ENCODE results near the gene PRKCA.

PRKCA gene

GRCh38 chr17:66531851-66532295 is 229.5 kb downstream of the PRKCA start:
- Histone ChIP-seq H3K9me3 (ENCODE audit: insufficient read depth, low read length) (no peaks in the 10 kb centered on the region), H3K9ac (ENCODE audit: low read length) (no peak overlapping the region), H2AFZ (ENCODE audit: low read depth, low read length) (no peak overlapping the region), H3K4me1 (ENCODE audit: low read length) (no peaks in the 10 kb centered on the region), H3K27me3 (ENCODE audit: low read depth, low read length) (peaks cover 11% of the 10 kb centered on the region), H4K20me1 (ENCODE audit: insufficient read depth, low read length) (no peaks in the 10 kb centered on the region), H3K27ac (ENCODE audit: low read length) (no peak overlapping the region), H3K4me2 (ENCODE audit: low read length) (no peak overlapping the region), H3K36me3 (replicated peaks; ENCODE audit: low read depth, low read length) (no peaks in the 10 kb centered on the region), H3K79me2 (ENCODE audit: low read length) (no peaks in the 10 kb centered on the region), H3K4me3 (ENCODE audit: low read length) (no peak overlapping the region)
- TF ChIP-seq CTCF (IDR thresholded peaks at IDR 0.05; ENCODE audit: low read depth, low read length) = no peak

DNA sequence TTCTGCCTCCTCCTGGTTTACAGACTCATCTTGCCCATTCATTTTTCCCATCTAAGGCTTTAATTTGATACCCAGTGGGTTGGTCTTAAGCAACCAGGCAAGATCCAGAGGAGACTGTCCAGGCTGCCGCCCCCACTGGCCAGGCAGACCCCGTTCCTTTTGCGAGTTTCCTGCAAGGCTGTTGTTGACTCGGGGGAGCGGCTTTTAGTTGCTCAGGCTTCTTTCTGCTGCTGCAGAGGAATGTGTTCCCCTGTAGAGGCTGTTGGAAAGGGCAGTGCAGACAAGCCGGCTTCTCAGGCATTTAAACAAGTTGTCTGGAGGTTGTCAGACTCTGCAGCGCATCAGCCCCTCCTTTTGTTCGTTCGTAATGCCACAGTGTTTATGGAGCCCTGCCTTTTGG is 231.2 kb downstream of the PRKCA start:
- Histone ChIP-seq H3K27ac (ENCODE audit: low read length) (no peak overlapping the region), H3K9ac (ENCODE audit: low read length) (no peak overlapping the region)

DNA sequence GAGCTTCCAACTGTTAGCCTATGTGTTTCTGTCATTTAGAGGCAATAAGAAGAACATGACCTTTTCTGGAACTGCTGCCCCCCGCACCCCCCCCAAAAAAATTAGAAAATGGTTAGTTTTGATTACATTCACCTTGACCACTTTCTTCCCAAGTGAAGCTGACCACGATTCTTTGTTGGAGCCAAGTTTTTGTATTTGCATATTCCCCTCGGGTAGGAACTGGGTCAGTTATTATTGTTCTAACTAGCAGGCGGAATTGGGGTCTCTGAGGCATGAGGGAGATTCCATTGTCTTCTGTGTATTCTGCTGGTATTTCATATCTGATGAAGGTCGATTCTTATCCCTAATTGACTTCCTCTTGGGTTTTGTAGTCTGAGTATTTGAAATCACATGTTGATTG is 231.6 kb downstream of the PRKCA start:
- Histone ChIP-seq H2AFZ (ENCODE audit: low read depth, low read length) (no peak overlapping the region), H3K27me3 (ENCODE audit: low read depth, low read length) (peaks cover 26% of the 10 kb centered on the region), H4K20me1 (ENCODE audit: insufficient read depth, low read length) (no peaks in the 10 kb centered on the region), H3K4me1 (ENCODE audit: low read length) (no peaks in the 10 kb centered on the region), H3K9me3 (ENCODE audit: insufficient read depth, low read length) (no peaks in the 10 kb centered on the region), H3K36me3 (replicated peaks; ENCODE audit: low read depth, low read length) (no peaks in the 10 kb centered on the region), H3K79me2 (ENCODE audit: low read length) (no peaks in the 10 kb centered on the region), H3K4me3 (ENCODE audit: low read length) (no peak overlapping the region), H3K27ac (ENCODE audit: low read length) (no peak overlapping the region), H3K4me2 (ENCODE audit: low read length) (no peak overlapping the region), H3K9ac (ENCODE audit: low read length) (no peak overlapping the region)
- TF ChIP-seq CTCF (IDR thresholded peaks at IDR 0.05; ENCODE audit: low read depth, low read length) (no peak), EZH2phosphoT487 (IDR thresholded peaks at IDR 0.05; ENCODE audit: low read depth) (no peak)

More for the DNA sequence above, 231.2 kb downstream of the PRKCA start:
- Histone ChIP-seq H3K4me3 (ENCODE audit: low read length) (no peak overlapping the region), H3K4me2 (ENCODE audit: low read length) (no peak overlapping the region), H4K20me1 (ENCODE audit: insufficient read depth, low read length) (no peaks in the 10 kb centered on the region), H3K4me1 (ENCODE audit: low read length) (no peaks in the 10 kb centered on the region), H3K79me2 (ENCODE audit: low read length) (no peaks in the 10 kb centered on the region), H3K9me3 (ENCODE audit: insufficient read depth, low read length) (no peaks in the 10 kb centered on the region), H3K36me3 (replicated peaks; ENCODE audit: low read depth, low read length) (no peaks in the 10 kb centered on the region), H3K27me3 (ENCODE audit: low read depth, low read length) (peaks cover 22% of the 10 kb centered on the region), H2AFZ (ENCODE audit: low read depth, low read length) (no peak overlapping the region)
- TF ChIP-seq EZH2phosphoT487 (IDR thresholded peaks at IDR 0.05; ENCODE audit: low read depth) = no peak
- TF ChIP-seq CTCF (IDR thresholded peaks at IDR 0.05; ENCODE audit: low read depth, low read length) = no peak

GRCh38 chr17:66535611-66536010 is 233.2 kb downstream of the PRKCA start:
- H3K36me3 ChIP-seq (replicated peaks; ENCODE audit: low read depth, low read length) = no peaks in the 10 kb centered on the region
- peaks cover 4% of the 10 kb centered on the region for H3K4me1 ChIP-seq (ENCODE audit: low read length)
- H3K27ac ChIP-seq (ENCODE audit: low read length) = no peak overlapping the region
- H3K4me2 ChIP-seq (ENCODE audit: low read length) = no peak overlapping the region
- peaks cover 38% of the 10 kb centered on the region for H3K27me3 ChIP-seq (ENCODE audit: low read depth, low read length)
- no peaks in the 10 kb centered on the region for H3K79me2 ChIP-seq (ENCODE audit: low read length)
- TF ChIP-seq CTCF (IDR thresholded peaks at IDR 0.05; ENCODE audit: low read depth, low read length) (no peak), EZH2phosphoT487 (IDR thresholded peaks at IDR 0.05; ENCODE audit: low read depth) (no peak)
- H2AFZ ChIP-seq (ENCODE audit: low read depth, low read length) = no peak overlapping the region
- H3K9ac ChIP-seq (ENCODE audit: low read length) = no peak overlapping the region
- no peak overlapping the region for H3K4me3 ChIP-seq (ENCODE audit: low read length)
- no peaks in the 10 kb centered on the region for H4K20me1 ChIP-seq (ENCODE audit: insufficient read depth, low read length)
- H3K9me3 ChIP-seq (ENCODE audit: insufficient read depth, low read length) = peaks cover under 1% of the 10 kb centered on the region; the same call in 1 of the 2 replicates
